NCI-H128 (cell line): Measurements from ENCODE around the gene ADGRA3.

Experiments
- DNase-seq: peaks from one replicate; lab custom pipeline; 2025; ENCODE audit not compliant: unreplicated experiment; lab: John Stamatoyannopoulos, UW

Gene ADGRA3, protein sequence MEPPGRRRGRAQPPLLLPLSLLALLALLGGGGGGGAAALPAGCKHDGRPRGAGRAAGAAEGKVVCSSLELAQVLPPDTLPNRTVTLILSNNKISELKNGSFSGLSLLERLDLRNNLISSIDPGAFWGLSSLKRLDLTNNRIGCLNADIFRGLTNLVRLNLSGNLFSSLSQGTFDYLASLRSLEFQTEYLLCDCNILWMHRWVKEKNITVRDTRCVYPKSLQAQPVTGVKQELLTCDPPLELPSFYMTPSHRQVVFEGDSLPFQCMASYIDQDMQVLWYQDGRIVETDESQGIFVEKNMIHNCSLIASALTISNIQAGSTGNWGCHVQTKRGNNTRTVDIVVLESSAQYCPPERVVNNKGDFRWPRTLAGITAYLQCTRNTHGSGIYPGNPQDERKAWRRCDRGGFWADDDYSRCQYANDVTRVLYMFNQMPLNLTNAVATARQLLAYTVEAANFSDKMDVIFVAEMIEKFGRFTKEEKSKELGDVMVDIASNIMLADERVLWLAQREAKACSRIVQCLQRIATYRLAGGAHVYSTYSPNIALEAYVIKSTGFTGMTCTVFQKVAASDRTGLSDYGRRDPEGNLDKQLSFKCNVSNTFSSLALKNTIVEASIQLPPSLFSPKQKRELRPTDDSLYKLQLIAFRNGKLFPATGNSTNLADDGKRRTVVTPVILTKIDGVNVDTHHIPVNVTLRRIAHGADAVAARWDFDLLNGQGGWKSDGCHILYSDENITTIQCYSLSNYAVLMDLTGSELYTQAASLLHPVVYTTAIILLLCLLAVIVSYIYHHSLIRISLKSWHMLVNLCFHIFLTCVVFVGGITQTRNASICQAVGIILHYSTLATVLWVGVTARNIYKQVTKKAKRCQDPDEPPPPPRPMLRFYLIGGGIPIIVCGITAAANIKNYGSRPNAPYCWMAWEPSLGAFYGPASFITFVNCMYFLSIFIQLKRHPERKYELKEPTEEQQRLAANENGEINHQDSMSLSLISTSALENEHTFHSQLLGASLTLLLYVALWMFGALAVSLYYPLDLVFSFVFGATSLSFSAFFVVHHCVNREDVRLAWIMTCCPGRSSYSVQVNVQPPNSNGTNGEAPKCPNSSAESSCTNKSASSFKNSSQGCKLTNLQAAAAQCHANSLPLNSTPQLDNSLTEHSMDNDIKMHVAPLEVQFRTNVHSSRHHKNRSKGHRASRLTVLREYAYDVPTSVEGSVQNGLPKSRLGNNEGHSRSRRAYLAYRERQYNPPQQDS (N-terminal part only)

DNA sequence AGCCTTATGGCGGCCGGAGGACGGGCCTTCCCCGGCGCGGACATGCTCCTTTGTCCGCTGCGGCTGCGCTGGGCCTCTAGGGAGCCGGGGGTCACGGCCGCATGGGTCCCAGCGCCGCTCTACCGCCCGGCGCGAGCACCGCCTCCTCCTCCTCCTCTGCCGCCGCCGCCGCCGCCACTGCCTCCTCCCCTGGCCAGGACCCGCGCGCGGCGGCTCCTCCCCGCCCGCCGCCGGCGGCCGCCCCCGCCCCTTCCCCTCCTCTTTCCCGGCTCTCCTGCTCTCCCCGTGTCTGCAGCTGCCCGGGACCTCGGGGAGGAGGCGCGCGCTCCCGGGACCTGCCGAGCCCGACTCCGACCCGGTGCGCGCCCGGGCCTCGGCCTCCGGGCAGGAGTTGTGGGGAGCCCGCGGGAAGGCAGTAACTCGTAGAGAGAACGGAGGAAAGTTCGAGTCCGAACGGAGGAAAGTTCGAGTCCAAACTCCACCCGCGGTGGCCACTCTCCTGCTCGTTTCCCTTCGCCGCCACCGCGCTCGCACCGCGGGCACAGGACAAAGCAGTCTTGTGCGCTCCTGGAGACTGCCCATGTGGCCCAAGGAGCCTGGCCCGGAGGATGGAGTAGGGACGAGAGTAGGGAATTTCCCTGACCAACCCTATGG lies at the start of gene ADGRA3:
Gene ADGRA3, minus strand, starts transcription at position 179 of the 654 bp plus-strand sequence. CDS start 282 bp downstream, outside the sequence.
- no peak for DNase-seq

DNA sequence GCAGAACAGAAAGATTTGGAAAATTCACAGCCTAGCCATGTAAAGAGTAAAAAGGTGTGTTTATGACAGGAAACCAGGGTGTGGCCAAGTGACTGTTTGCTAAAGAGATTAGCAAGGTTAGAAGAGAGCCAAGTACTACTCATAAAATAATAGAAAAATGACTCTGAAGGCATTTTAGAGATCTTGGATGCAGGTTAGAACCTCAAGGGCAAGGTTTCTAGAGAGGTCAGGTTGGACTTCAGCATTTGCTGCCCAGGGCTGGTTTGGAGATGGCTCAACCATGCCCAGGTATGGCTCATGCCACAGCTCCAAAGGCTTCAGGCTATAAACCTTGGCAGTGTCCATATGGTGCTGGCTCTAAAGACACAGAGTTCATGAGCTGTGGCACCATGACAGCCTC lies 40.6 kb upstream of the ADGRA3 start:
- no peak for DNase-seq

DNA sequence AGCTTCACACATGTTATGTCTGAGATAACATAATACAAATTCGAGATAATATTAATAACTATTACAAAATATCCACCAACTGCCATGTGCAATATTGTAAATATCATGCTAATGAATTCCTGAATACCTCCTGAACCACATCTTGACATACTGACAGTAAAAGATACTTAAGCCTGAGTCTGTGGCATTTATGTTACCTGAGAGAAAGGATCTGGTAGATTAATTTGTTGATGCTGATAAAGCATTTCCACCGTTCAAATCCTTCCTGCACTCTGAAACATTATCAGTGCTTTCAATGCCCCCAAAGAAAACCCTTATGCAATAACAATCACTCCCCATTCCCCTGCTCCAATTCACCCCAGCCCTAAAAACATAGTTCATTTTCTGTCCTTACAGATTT lies 38.8 kb upstream of the ADGRA3 start:
- no peak for DNase-seq

DNA sequence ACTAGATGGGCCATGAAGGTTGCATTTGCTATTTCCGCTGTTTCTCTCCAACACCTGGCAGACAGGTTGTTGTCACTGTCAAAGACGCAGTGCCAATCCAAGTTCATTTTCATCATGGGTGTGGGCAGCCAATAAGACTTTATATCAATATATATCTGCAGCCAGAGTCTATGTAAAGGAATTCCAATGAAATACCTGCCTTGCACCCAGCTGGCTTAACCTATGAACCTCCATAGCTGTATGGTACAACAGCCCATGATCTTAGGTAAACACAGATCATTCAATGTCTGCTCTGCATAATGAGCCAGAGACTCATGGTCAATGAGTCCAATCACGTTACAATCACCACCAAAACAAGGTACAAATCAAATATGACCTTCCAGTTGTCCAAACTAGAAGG lies 37.7 kb upstream of the ADGRA3 start:
- DNase-seq: no peak

DNA sequence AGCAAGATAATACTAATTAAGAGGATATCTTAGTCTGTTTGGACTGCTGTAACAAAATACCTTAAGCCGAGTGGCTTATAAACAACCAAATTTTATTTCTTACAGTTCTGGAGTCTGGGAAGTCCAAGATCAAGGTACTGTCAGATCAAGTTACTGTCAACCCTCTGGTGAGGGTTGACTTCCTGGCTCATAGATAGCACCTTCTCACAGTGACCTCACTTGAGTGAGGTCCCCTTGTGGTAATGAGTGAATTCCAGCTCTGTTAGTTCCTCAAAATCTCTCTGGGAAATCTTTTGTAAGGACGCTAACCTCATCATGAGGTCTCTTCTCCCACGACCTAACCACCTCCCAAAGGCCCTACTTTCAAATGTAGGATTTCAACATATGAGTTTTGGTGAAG lies 36.9 kb upstream of the ADGRA3 start:
- DNase-seq: no peak

DNA sequence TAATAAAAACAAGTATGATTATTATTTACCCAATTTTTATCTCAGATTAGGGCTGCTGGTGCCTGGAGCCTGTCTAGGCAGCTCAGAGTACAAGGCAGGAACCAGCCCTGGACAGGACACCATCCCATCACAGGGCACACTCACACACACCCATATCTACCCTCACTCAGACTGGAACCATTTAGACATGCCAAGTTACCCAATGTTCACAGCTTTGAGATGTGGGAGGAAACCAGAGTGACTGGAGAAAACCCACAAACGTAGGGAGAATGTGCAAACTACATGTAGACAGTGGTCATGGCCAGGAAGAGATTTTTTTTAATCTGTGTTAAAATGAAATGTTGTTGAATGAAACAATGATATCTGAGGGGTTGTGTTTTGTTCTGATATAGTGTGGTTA lies 35.7 kb upstream of the ADGRA3 start:
- no peak for DNase-seq

DNA sequence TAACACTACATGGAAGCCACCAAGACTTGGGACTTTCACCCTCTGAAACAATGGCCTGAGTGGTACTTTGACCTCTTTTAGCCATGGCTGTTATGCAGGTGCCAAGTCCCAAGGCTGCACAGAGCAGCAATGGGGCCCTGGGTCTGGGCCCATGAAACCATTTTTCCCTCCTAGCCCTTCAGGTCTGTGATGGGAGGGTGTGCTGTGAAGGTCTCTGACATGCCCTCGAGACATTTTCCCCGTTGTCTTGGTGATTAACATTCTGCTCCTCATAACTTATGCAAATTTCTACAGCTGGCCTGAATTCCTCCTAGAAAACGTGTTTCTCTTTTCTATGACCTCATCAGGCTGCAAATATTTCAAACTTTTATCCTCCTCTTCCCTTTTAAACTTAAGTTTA lies 30.4 kb upstream of the ADGRA3 start:
- DNase-seq: no peak

DNA sequence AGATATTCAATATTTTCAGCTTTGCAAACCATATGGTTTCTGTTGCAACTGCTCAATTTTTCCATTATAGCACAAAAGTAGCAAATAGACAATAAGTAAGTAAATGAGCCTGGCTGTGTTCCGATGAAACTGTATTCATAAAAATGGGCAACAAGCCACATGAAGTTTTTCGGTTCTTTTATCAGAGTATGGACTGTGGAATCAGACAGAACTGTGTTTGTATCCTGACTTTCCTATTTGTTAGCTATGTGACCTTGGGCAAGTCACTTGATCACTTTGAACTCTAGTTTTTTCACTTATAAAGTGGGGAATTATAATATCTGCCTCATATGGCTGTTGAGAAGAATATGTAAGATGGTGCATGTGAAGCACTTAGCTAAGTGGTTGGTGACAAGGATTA lies 23.4 kb upstream of the ADGRA3 start:
- DNase-seq: no peak

DNA sequence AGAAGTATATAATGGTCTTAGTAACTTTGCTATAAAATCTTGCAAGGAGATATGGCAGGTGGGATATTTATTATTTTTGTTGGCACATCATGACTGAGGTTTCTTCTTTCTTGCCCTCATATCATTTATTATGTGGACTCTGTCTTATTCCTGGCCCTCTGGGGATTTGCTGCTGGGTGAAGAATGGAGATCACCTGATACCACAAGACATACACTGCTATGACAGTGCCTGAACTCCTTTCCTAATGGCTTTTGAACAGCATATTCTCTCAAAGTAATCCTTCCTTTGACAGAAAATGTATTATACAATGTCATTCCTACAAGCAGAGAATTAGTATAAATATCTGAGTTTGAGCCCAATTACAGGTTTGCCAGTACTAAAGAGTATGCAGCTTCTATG lies 22.0 kb upstream of the ADGRA3 start:
- no peak for DNase-seq

DNA sequence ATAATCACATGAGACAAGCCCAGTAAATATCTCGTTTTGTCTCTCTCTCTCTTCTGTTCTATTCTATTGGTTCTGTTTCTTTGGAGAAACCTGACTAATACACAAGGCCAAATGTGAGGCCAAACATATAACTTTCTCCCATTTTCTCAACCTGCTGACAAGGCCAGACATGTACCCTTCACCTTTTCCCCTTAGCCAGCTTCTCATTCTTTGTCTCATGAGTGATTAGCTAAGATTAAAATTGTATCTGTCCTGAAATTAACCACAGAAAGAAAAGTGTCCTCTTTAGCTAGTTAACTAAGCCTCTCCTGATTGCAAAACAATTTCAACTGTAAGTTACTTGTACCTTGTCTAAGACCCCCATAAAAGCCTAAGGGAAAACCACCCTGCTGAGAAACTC lies 18.5 kb upstream of the ADGRA3 start:
- DNase-seq: no peak

DNA sequence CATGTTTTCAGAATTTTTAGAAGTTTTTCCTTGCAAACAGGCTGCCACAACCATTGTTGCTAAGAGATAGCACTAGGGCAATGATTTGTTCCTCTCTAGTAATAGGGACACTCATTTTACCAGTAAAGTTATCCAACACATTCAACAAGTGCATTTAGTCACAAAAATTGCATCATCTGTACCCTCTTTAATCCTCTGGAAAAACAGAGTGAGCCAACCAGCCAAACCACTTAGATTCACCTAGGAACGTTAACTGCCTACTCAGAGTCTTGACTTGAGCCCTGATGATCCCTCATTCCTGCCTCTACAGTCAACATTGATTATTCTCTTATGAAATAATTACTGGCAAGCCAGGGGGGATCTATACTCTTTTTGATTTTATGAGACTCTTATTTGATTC lies 17.0 kb upstream of the ADGRA3 start:
- DNase-seq: no peak

DNA sequence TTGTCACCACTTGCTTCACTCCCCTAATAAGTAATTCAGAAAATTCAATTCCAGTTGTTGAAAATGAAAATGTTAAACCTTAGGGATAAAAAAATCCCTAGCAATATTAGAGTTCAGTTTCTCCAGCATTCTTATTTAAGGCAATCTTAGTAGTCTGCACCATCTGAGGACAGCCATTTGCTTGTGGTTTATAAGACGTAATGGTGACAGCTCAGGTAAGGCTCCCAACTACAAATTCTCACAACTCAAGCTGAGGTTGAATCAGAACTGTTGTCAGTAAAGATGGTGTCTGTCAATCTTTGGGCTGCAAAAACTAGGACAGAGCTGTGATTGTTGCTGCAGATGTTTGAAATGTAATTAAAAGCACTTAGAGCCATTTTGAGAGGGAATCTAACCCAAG lies 16.3 kb upstream of the ADGRA3 start:
- DNase-seq: no peak

DNA sequence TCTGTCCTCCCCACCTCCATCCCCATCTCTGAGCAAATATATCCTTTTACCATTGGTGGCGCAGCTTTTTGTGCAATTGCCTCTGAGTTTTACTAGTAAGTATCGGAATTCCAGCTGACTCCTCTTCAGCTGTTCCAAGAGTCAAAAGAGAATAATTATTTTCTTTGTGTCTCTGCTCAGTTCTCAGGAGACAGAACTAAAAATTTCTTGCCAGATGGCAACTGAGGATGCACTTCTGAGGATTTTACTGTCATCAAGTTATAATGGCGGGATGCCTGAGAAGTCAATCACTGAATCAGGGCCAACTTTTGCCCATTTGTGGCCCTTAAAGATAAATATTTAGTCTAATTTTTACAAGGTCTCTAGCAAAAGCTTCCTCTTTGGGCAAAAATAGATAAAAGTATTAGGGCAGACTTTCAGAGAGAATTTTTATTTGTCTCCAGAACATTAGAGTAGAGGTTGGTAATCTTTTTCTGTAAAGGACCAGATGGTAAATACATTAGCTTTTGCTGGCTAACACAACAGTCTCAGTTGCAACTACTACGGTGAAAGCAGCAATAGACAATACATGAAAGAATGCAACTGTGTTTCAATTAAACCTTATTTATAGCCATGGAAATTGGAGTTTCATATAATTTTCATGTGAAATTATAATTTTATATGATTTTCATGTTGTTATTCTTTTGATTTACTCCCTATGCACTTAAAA lies 15.6 kb upstream of the ADGRA3 start:
- no peak for DNase-seq

DNA sequence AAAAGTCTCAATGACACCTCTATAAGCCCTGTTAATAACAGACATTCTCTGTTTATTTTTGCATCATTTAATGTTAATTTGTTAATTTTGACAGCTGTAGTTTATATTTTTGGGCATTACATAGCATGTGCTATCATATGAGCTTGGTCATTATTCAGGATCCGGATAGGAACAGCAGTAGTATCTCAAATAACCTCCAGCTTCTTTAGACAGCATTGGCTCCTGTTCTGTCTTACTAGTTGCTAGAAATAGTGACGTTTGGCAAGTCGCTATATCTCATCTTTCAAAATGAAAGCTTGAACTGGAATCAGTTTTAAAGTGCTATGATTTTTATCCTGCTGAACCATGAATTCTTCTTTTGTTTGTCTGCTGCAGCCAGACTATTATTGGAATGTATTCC lies 9.0 kb upstream of the ADGRA3 start:
- DNase-seq: no peak

DNA sequence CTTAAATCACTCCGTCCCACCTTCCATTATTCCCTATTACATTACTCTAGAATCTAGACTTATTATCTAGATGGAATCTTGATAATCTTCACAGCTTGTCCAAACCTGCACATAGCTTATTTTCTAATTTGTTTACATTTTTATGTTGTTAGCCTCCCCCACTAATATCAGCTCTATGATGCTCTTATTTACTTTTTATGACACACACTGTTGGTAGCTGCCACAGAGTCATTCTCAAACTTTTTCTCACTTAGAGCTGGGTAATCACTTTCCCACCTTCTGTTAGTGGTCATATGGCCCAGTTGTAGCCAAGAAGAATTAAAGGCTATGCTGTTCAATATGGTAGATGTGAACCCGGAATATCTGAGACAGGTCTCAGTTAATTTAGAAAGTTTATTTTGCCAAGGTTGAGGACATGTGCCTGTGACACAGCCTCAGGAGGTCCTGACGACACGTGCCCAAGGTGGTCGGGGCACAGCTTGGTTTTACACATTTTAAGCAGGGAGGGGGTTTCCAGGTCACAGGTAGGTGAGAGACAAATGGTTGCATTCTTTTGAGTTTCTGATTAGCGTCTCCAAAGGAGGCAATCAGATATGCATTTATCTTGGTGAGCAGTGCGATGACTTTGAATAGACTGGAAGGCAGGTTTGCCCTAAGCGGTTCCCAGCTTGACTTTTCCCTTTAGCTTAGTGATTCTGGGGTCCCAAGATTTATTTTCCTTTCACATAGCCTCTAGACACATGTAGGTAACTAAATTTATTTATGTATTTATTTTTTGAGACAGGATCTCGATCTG lies 7.0 kb upstream of the ADGRA3 start:
- no peak for DNase-seq

DNA sequence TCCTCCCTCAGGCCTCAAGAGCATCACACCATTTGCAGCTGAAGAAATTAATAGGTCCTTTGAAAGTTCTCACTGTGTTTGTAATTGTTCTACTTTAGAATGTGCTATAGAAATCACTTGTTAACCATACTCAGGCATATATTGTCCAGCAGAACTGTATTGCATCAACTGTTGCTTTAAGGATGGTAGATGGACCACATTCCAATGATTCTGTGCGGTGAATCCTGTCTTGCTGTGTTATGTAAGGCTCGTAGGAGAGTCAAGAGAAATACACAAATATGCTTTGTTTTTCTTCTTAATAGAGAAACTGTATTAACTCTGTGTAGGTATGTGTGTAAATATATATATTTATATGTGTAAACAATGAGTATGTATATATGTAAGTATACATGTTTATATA lies 6.3 kb upstream of the ADGRA3 start:
- no peak for DNase-seq

DNA sequence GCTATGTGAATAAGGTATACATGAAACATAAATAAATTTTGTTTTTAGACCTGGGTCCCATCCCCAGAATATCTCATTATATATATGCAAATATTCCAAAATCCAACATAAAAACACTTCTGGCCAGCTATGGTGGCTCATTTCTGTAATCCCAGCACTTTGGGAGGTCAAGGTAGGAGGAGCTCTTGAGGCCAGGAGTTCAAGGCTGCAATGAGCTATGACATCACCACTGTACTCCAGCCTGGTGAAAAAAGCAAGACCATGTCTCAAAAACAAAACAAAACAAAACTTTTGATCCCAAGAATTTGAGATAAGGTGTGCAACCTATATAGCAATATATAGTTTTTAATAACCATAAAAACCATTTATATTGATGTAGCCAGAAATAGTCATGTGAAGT lies 5.4 kb upstream of the ADGRA3 start:
- DNase-seq: no peak

DNA sequence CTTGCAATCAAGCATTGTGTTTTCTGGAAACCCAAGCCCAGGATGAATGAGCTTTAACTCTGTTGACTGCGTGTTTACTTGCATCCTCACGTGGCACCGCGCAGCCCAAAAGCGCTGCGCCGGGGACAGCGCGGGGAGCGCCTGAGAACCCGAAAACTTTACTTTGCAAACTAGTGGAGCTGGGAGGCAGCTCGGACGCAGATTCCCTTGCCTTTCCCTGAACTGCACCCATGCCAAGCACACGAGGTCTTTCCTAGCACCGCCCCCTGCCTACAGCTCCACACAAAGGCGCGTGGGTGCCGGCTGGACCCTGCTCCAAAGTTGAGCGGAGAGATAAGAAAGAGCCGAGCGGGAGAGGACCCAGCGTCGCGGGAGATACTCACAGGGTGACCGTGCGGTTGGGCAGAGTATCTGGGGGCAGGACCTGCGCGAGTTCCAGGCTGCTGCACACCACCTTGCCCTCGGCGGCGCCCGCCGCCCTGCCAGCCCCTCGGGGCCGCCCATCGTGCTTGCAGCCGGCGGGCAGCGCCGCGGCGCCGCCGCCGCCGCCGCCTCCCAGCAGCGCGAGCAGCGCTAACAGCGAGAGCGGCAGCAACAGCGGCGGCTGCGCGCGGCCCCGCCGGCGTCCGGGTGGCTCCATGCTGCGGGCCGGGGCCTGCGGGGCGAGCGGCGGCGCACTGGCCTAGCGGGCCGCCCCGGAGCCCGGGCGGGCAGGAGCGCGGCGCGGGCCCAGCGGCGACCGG lies 550 bp downstream of the ADGRA3 start:
- DNase-seq: no peak

DNA sequence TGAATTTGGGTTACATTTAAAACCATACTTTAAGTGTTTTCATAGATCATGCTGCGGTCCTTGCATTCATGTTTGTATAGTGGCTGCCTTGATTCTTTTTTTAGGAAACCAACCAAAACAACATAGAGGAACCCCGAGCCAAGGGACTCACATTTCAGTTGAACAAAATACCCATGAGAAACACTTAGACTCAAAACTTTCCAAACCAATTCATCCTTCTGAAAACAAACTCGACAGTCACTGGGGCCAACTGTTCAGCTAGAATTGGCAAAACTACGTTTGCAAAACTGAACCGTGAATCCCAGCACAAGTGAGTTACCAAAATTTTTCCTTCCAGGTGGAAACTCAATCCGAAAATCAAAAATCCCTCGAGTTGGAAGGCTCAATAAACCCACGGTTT lies 1.4 kb downstream of the ADGRA3 start:
- no peak for DNase-seq
